IMR-90 (cell line): ENCODE data around the gene TRIM10. TPM values are rescaled to one million over a fixed set of nuclear protein-coding genes. Genes with fewer than 3 reads are reported as not detected.
A peak's percentile ranks its signal among the peaks of the same experiment; 100 is the strongest.

Experiments used
- ATAC-seq: fragments of 200-7000 bp; cut with Tn5 transposase; 2 replicates; pipeline ENCODE4 v1.9.1; 2020; ENCODE audit warnings: low read depth, mild to moderate bottlenecking, moderate library complexity
- BruUV-seq: library from RNA; stranded (reverse); fragments of 400-500 nt; replicated peaks from 2 replicates; lab custom pipeline; 2021; lab: Mats Ljungman, UMichigan
- CTCF ChIA-PET: fragments of 300-600 bp; formaldehyde crosslinking; extraction: SDS; loops from one replicate; lab custom pipeline; 2021; ENCODE audit warnings: antibody characterized with exemption; lab: Yijun Ruan, JAX
- POLR2A ChIA-PET: fragments of 300-600 bp; sonication (Branson Sonifier 250); formaldehyde crosslinking; loops from one replicate; lab custom pipeline; 2022; ENCODE audit warnings: antibody characterized with exemption; ENCODE audit not compliant: unreplicated experiment; lab: Charles Lee
- DNase-seq: peaks from one replicate; pipeline ENCODE4 v3.0.0; 2013
- H2AFZ ChIP-seq: replicated peaks from 2 replicates; pipeline ENCODE3; 2013; ENCODE audit warnings: low read length, mild to moderate bottlenecking; ENCODE audit not compliant: poor library complexity
- H2AK5ac ChIP-seq: 2 replicates; pipeline ENCODE4 v1.6.1; 2013; ENCODE audit warnings: low read depth, low read length, inconsistent platforms
- H2AK9ac ChIP-seq: replicated peaks from 2 replicates; pipeline ENCODE3; 2013; ENCODE audit warnings: mild to moderate bottlenecking, low read depth, low read length, moderate library complexity; ENCODE audit not compliant: poor library complexity
- H2BK120ac ChIP-seq: 2 replicates; pipeline ENCODE4 v1.6.1; 2013; ENCODE audit warnings: low read depth, low read length, inconsistent platforms
- H2BK15ac ChIP-seq: 3 replicates; pipeline ENCODE4 v1.6.1; 2013; ENCODE audit warnings: low read depth, low read length, inconsistent platforms
- H2BK20ac ChIP-seq: 2 replicates; pipeline ENCODE4 v1.6.1; 2013; ENCODE audit warnings: low read depth, mild to moderate bottlenecking, inconsistent platforms, low read length, moderate library complexity
- H2BK5ac ChIP-seq: 2 replicates; pipeline ENCODE4 v1.6.1; 2013; ENCODE audit warnings: mild to moderate bottlenecking, low read depth, low read length, inconsistent platforms; ENCODE audit not compliant: poor library complexity, severe bottlenecking
- H3K14ac ChIP-seq: replicated peaks from 2 replicates; pipeline ENCODE4 v1.6.1; 2013; ENCODE audit warnings: low read depth, low read length, inconsistent platforms
- H3K18ac ChIP-seq: 2 replicates; pipeline ENCODE4 v1.6.1; 2013; ENCODE audit warnings: low read depth, low read length, control low read depth
- H3K23ac ChIP-seq: 2 replicates; pipeline ENCODE4 v1.6.1; 2013; ENCODE audit warnings: low read depth, low read length, inconsistent platforms
- H3K27ac ChIP-seq: 2 replicates; pipeline ENCODE4 v1.5.1; 2013; ENCODE audit warnings: mild to moderate bottlenecking, control low read depth, low read length; ENCODE audit not compliant: insufficient read depth
- H3K27me3 ChIP-seq: 2 replicates; pipeline ENCODE4 v1.6.1; 2013; ENCODE audit warnings: low read length; ENCODE audit not compliant: control insufficient read depth, insufficient read depth
- H3K36me3 ChIP-seq: 2 replicates; pipeline ENCODE4 v1.6.1; 2013; ENCODE audit warnings: low read length, mixed read lengths; ENCODE audit not compliant: control insufficient read depth, insufficient read depth
- H3K4ac ChIP-seq: 2 replicates; pipeline ENCODE4 v1.6.1; 2013; ENCODE audit warnings: low read depth, low read length, inconsistent platforms
- H3K4me1 ChIP-seq: 2 replicates; pipeline ENCODE4 v1.6.1; 2013; ENCODE audit warnings: low read length, mixed read lengths; ENCODE audit not compliant: control insufficient read depth, insufficient read depth
- H3K4me2 ChIP-seq: 2 replicates; pipeline ENCODE4 v1.6.1; 2013; ENCODE audit warnings: low read depth, mild to moderate bottlenecking, control low read depth, low read length, moderate library complexity
- H3K4me3 ChIP-seq: 2 replicates; pipeline ENCODE4 v1.5.1; 2013; ENCODE audit warnings: low read depth, mild to moderate bottlenecking, control low read depth, low read length, moderate library complexity; ENCODE audit not compliant: insufficient read depth
- H3K56ac ChIP-seq: 2 replicates; pipeline ENCODE4 v1.6.1; 2013; ENCODE audit warnings: low read length, inconsistent platforms; ENCODE audit not compliant: insufficient read depth; ENCODE audit errors: extremely low read depth
- H3K79me1 ChIP-seq, 2 experiments: 2 replicates each; pipeline ENCODE4 v1.6.1; 2013; ENCODE audit warnings: low read length in 2 of 2, inconsistent platforms in 1 of 2, low read depth in 1 of 2
- H3K9ac ChIP-seq: 2 replicates; pipeline ENCODE4 v1.6.1; 2013; ENCODE audit warnings: low read depth, low read length, control low read depth
- H3K9me1 ChIP-seq: 2 replicates; pipeline ENCODE4 v1.6.1; 2013; ENCODE audit warnings: low read length, inconsistent platforms; ENCODE audit not compliant: insufficient read depth
- H3K9me3 ChIP-seq: 2 replicates; pipeline ENCODE4 v1.6.1; 2013; ENCODE audit warnings: low read length; ENCODE audit not compliant: control insufficient read depth, insufficient read depth
- H4K20me1 ChIP-seq: 2 replicates; pipeline ENCODE4 v1.6.1; 2013; ENCODE audit warnings: low read length, inconsistent platforms; ENCODE audit not compliant: insufficient read depth
- H4K5ac ChIP-seq: 2 replicates; pipeline ENCODE4 v1.6.1; 2013; ENCODE audit warnings: mild to moderate bottlenecking, low read depth, low read length, control low read depth
- H4K8ac ChIP-seq, 2 experiments: 2 replicates each; pipeline ENCODE4 v1.6.1; 2013; ENCODE audit warnings: low read depth in 2 of 2, low read length in 2 of 2, control low read depth in 1 of 2, inconsistent platforms in 1 of 2
- H4K91ac ChIP-seq: 2 replicates; pipeline ENCODE4 v1.6.1; 2013; ENCODE audit warnings: low read depth, low read length, inconsistent platforms; ENCODE audit not compliant: insufficient read depth
- BHLHE40 ChIP-seq: fragments of 150-350 bp; IDR thresholded peaks from 2 replicates; pipeline ENCODE4 v1.6.1; 2016; ENCODE audit warnings: mild to moderate bottlenecking, low read depth, low read length
- CEBPB ChIP-seq: IDR thresholded peaks from 2 replicates; pipeline ENCODE4 v1.6.1; 2012; ENCODE audit warnings: low read depth, low read length, improper control_type of control experiment
- CHD1 ChIP-seq: IDR thresholded peaks from 2 replicates; pipeline ENCODE4 v1.6.1; 2012; ENCODE audit warnings: low read depth, low read length, improper control_type of control experiment
- ELK1 ChIP-seq: fragments of 150-350 bp; IDR thresholded peaks from 2 replicates; pipeline ENCODE4 v1.6.1; 2016; ENCODE audit warnings: low read depth, mild to moderate bottlenecking, low read length, moderate library complexity, borderline replicate concordance
- FOS ChIP-seq: fragments of 150-350 bp; IDR thresholded peaks from 2 replicates; pipeline ENCODE4 v1.6.1; 2016; ENCODE audit warnings: low read depth, low read length
- MAFK ChIP-seq: IDR thresholded peaks from 2 replicates; pipeline ENCODE4 v1.6.1; 2012; ENCODE audit warnings: low read depth, low read length, improper control_type of control experiment
- MAZ ChIP-seq: IDR thresholded peaks from 2 replicates; pipeline ENCODE4 v1.6.1; 2012; ENCODE audit warnings: low read depth, mild to moderate bottlenecking, low read length, improper control_type of control experiment, moderate library complexity, borderline replicate concordance
- MXI1 ChIP-seq: IDR thresholded peaks from 2 replicates; pipeline ENCODE4 v1.6.1; 2012; ENCODE audit warnings: low read depth, mild to moderate bottlenecking, low read length, moderate library complexity, borderline replicate concordance
- NFE2L2 ChIP-seq: fragments of 150-350 bp; IDR thresholded peaks from 2 replicates; pipeline ENCODE4 v1.6.1; 2016; ENCODE audit warnings: low read depth, mild to moderate bottlenecking, low read length
- POLR2A ChIP-seq: IDR thresholded peaks from 2 replicates; pipeline ENCODE4 v1.6.1; 2012; ENCODE audit warnings: mild to moderate bottlenecking, low read depth, low read length
- RAD21 ChIP-seq: IDR thresholded peaks from 2 replicates; pipeline ENCODE4 v1.6.1; 2012; ENCODE audit warnings: low read length, improper control_type of control experiment
- RCOR1 ChIP-seq: IDR thresholded peaks from 2 replicates; pipeline ENCODE4 v1.6.1; 2012; ENCODE audit warnings: mild to moderate bottlenecking, low read length, improper control_type of control experiment; ENCODE audit not compliant: insufficient replicate concordance
- RFX5 ChIP-seq: IDR thresholded peaks from 2 replicates; pipeline ENCODE4 v1.8.0; 2012; ENCODE audit warnings: low read depth, mild to moderate bottlenecking, low read length, moderate library complexity
- WGBS, 2 experiments: methylation state at CpG; one replicate each; pipeline versions ENCODE4 v1.1.5 to v1.1.7; 2013; ENCODE audit warnings: missing lambda C conversion rate in 2 of 2; ENCODE audit not compliant: insufficient read length in 1 of 2; ENCODE audit errors: extremely low coverage in 2 of 2; 5-methylcytosine and 5-hydroxymethylcytosine counted together
- dilution Hi-C: fragments of 300-500 bp; cut with HindIII; formaldehyde crosslinking; loops from one replicate; pipeline ENCODE4 v1.14.3; 2018; ENCODE audit warnings: low sequenced_read_pairs; ENCODE audit not compliant: unreplicated experiment
- in situ Hi-C: fragments of 300-500 bp; cut with MboI; formaldehyde crosslinking; loops from 3 replicates; pipeline ENCODE4 v1.14.3; 2019; ENCODE audit warnings: low sequenced_read_pairs, inconsistent platforms, mixed read lengths
- intact Hi-C: fragments of 100-400 bp; cut with micrococcal nuclease; formaldehyde crosslinking; loops from 2 replicates; pipeline ENCODE4 v1.10.0; 2022
- polyA plus RNA-seq, 3 experiments: library from polyadenylated mRNA; depleted of rRNA; stranded (reverse); fragments of >200 nt; gene quantifications; 2 replicates each; pipeline ENCODE4 v1.2.3, GENCODE V29; 2012; ENCODE audit warnings: low replicate concordance in 1 of 3
- total RNA-seq: library from RNA; depleted of rRNA; stranded (reverse); fragments of >200 nt; gene quantifications from 2 replicates; pipeline ENCODE4 v1.2.3, GENCODE V29; 2012
- TF ChIP-seq, protein P1 (sequence below): conservative IDR thresholded peaks from 2 replicates; pipeline ENCODE4 v1.5.1; 2012; ENCODE audit warnings: mild to moderate bottlenecking, low read depth, low read length, improper control_type of control experiment
- TF ChIP-seq, protein P2 (sequence below): fragments of 150-350 bp; IDR thresholded peaks from 2 replicates; pipeline ENCODE4 v1.6.1; 2017; ENCODE audit warnings: mild to moderate bottlenecking, antibody characterized with exemption, low read length, low read depth

The TRIM10 gene
- total and polyA plus RNA-seq, 2 of the 4 experiments (the other 2 are of a cell fraction) = not detected

DNA sequence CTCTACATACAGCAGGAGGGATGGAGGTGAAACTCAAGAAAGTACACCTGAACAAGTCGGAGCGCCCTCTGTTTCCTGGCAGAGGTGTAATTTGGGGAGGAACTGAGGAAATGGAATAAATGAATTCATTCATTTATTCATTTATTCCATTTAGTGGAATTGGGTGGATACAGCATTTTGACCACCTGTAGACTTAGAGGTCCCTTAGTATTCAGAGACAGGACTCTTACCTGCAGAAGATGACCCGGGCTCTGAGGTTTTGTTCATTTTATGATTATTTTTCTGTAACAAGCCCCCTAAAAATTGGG is 57.2 kb downstream of the TRIM10 start:
- Histone ChIP-seq H3K9me1 (no peaks in the 10 kb centered on the region; the same call in 1 of the 2 replicates), H4K5ac (no peak overlapping the region), H3K56ac (no peak overlapping the region), H3K4ac (no peak overlapping the region), H3K4me3 (no peak overlapping the region; the same call in 1 of the 2 replicates), H3K27me3 (peaks cover 49% of the 10 kb centered on the region), H3K14ac (no peak overlapping the region), H2BK120ac (no peak overlapping the region), H3K79me1 (no peaks in the 10 kb centered on the region), H2AK5ac (no peak overlapping the region), H4K91ac (no peak overlapping the region), H3K4me2 (peak overlapping the region; percentile 62), H3K4me1 (peaks cover 6% of the 10 kb centered on the region), H3K36me3 (no peaks in the 10 kb centered on the region), H2BK5ac (no peak overlapping the region), H3K18ac (no peak overlapping the region), H2AK9ac (no peak overlapping the region), H4K8ac (no peak overlapping the region), H2BK15ac (no peak overlapping the region), H2AFZ (peak overlapping the region; percentile 92), H4K20me1 (no peaks in the 10 kb centered on the region), H3K27ac (no peak overlapping the region), H3K23ac (no peak overlapping the region), H3K9me3 (peaks cover 2% of the 10 kb centered on the region; the same call in 1 of the 2 replicates), H3K9ac (0 out of 2 replicates have a peak overlapping the region, but pooled peaks have one; percentile 0), H2BK20ac (no peak overlapping the region)
- no peak for TF ChIP-seq MAFK
- no peak for TF ChIP-seq ELK1
- no peak for TF ChIP-seq MAZ
- TF ChIP-seq BHLHE40 = no peak
- no peak for TF ChIP-seq RFX5
- TF ChIP-seq, protein P1, sequence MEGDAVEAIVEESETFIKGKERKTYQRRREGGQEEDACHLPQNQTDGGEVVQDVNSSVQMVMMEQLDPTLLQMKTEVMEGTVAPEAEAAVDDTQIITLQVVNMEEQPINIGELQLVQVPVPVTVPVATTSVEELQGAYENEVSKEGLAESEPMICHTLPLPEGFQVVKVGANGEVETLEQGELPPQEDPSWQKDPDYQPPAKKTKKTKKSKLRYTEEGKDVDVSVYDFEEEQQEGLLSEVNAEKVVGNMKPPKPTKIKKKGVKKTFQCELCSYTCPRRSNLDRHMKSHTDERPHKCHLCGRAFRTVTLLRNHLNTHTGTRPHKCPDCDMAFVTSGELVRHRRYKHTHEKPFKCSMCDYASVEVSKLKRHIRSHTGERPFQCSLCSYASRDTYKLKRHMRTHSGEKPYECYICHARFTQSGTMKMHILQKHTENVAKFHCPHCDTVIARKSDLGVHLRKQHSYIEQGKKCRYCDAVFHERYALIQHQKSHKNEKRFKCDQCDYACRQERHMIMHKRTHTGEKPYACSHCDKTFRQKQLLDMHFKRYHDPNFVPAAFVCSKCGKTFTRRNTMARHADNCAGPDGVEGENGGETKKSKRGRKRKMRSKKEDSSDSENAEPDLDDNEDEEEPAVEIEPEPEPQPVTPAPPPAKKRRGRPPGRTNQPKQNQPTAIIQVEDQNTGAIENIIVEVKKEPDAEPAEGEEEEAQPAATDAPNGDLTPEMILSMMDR = no peak
- TF ChIP-seq RCOR1 = no peak
- no peak for TF ChIP-seq CHD1
- TF ChIP-seq FOS = no peak
- TF ChIP-seq, protein P2, sequence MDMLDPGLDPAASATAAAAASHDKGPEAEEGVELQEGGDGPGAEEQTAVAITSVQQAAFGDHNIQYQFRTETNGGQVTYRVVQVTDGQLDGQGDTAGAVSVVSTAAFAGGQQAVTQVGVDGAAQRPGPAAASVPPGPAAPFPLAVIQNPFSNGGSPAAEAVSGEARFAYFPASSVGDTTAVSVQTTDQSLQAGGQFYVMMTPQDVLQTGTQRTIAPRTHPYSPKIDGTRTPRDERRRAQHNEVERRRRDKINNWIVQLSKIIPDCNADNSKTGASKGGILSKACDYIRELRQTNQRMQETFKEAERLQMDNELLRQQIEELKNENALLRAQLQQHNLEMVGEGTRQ = no peak
- no peak for TF ChIP-seq CEBPB
- no peak for TF ChIP-seq NFE2L2
- TF ChIP-seq RAD21 = no peak
- no peak for TF ChIP-seq POLR2A
- TF ChIP-seq MXI1 = no peak
- intact Hi-C loops (loop anchor here (1.0 to 5.0 kb wide), 5 partner anchors 27 to 256 kb away; partner anchors contain the start of gene PPP1R11), in situ Hi-C loops (no loop called here), dilution Hi-C loops (no loop called here)
- DNase-seq (no peak), ATAC-seq (no peak)
- CTCF ChIA-PET = interaction anchor here (0.6 to 3.0 kb wide), 7 partner anchors 16 to 280 kb away, joined by 3 to 54 read pairs (median 4); partner anchors contain the start of gene PPP1R11
- no CpG with 5 or more reads among the region's 3 CpGs for WGBS, 2 experiments
- POLR2A ChIA-PET = no interaction called here
- no TSS peak for BruUV-seq
